GM23338 (cell line): ENCODE measurements around the gene SIRT7. TPM values are rescaled to one million over a fixed set of nuclear protein-coding genes. Genes with fewer than 3 reads are reported as not detected.

Experiments used
- ATAC-seq: fragments of 200-7000 bp; cut with Tn5 transposase; 3 replicates; pipeline ENCODE4 v1.9.1; 2020
- DNase-seq: peaks from one replicate; pipeline ENCODE4 v3.0.0-alpha.2; 2015; ENCODE audit warnings: low spot score
- H2AFZ ChIP-seq: fragments of 200-600 bp; sonication (generic); 2 replicates; pipeline ENCODE4 v1.8.0; 2016; ENCODE audit warnings: antibody characterized with exemption, mild to moderate bottlenecking, moderate library complexity
- H3F3A ChIP-seq: fragments of 200-600 bp; sonication (generic); replicated peaks from 2 replicates; pipeline ENCODE4 v1.8.0; 2017; ENCODE audit warnings: antibody characterized with exemption, mixed run types, low read depth
- H3K27ac ChIP-seq: fragments of 200-600 bp; sonication (generic); 2 replicates; pipeline ENCODE4 v1.6.1; 2016; ENCODE audit warnings: low read depth
- H3K27me3 ChIP-seq: fragments of 200-600 bp; sonication (generic); 2 replicates; pipeline ENCODE4 v1.8.0; 2016; ENCODE audit warnings: mild to moderate bottlenecking, mixed run types, moderate library complexity; ENCODE audit not compliant: insufficient read depth
- H3K36me3 ChIP-seq: fragments of 200-600 bp; sonication (generic); 2 replicates; pipeline ENCODE4 v1.8.0; 2016; ENCODE audit warnings: mild to moderate bottlenecking; ENCODE audit not compliant: insufficient read depth
- H3K4me1 ChIP-seq: fragments of 200-600 bp; sonication (generic); 2 replicates; pipeline ENCODE4 v1.8.0; 2016; ENCODE audit warnings: mild to moderate bottlenecking, moderate library complexity; ENCODE audit not compliant: insufficient read depth
- H3K4me2 ChIP-seq: fragments of 200-600 bp; sonication (generic); 2 replicates; pipeline ENCODE4 v1.7.1; 2017; ENCODE audit warnings: mixed run types
- H3K4me3 ChIP-seq: fragments of 200-600 bp; sonication (generic); 2 replicates; pipeline ENCODE4 v1.6.1; 2016; ENCODE audit warnings: mixed run types
- H3K79me2 ChIP-seq: fragments of 200-600 bp; sonication (generic); replicated peaks from 2 replicates; pipeline ENCODE4 v1.8.0; 2017; ENCODE audit warnings: mild to moderate bottlenecking; ENCODE audit not compliant: insufficient read depth
- H3K9me2 ChIP-seq: fragments of 200-600 bp; sonication (generic); 2 replicates; pipeline ENCODE4 v1.8.0; 2017; ENCODE audit not compliant: insufficient read depth
- H4K20me1 ChIP-seq: fragments of 200-600 bp; sonication (generic); replicated peaks from 2 replicates; pipeline ENCODE4 v1.8.0; 2017; ENCODE audit warnings: mild to moderate bottlenecking; ENCODE audit not compliant: insufficient read depth
- H3K27ac Mint-ChIP-seq: 2 replicates; pipeline ENCODE4 v1.8.0; 2020; ENCODE audit warnings: inconsistent platforms, mild to moderate bottlenecking, moderate library complexity, mixed read lengths
- H3K27me3 Mint-ChIP-seq: 3 replicates; pipeline ENCODE4 v1.8.0; 2022; ENCODE audit warnings: low read depth, mild to moderate bottlenecking, moderate library complexity, mixed read lengths, inconsistent platforms; ENCODE audit not compliant: insufficient read depth, poor library complexity
- H3K36me3 Mint-ChIP-seq: 3 replicates; pipeline ENCODE4 v1.8.0; 2021; ENCODE audit warnings: low read depth, mild to moderate bottlenecking, inconsistent platforms, moderate library complexity, mixed read lengths
- H3K4me1 Mint-ChIP-seq: 3 replicates; pipeline ENCODE4 v1.8.0; 2020; ENCODE audit warnings: mild to moderate bottlenecking, inconsistent platforms, mixed read lengths
- H3K4me3 Mint-ChIP-seq: 3 replicates; pipeline ENCODE4 v1.8.0; 2021; ENCODE audit warnings: moderate library complexity, mild to moderate bottlenecking, inconsistent platforms, mixed read lengths
- H3K9me3 Mint-ChIP-seq: 3 replicates; pipeline ENCODE4 v1.8.0; 2020; ENCODE audit warnings: moderate library complexity, mild to moderate bottlenecking, inconsistent platforms, mixed read lengths
- ETS1 ChIP-seq: IDR thresholded peaks from 2 replicates; pipeline ENCODE4 v1.6.1; 2016; ENCODE audit warnings: antibody characterized with exemption
- EZH2 ChIP-seq: fragments of 200-600 bp; sonication (generic); IDR thresholded peaks from one replicate; pipeline ENCODE4 v1.8.0; 2017; ENCODE audit warnings: antibody characterized with exemption, mild to moderate bottlenecking, low read depth; ENCODE audit not compliant: unreplicated experiment
- JUNB ChIP-seq: IDR thresholded peaks from one replicate; pipeline ENCODE4 v1.6.1; 2016; ENCODE audit warnings: antibody characterized with exemption; ENCODE audit not compliant: unreplicated experiment
- STAT1 ChIP-seq: IDR thresholded peaks from one replicate; pipeline ENCODE4 v1.6.1; 2016; ENCODE audit warnings: antibody characterized with exemption; ENCODE audit not compliant: unreplicated experiment
- ZNF114 ChIP-seq: fragments of 250-450 bp; sonication (Bioruptor Pico); IDR thresholded peaks from 2 replicates; pipeline ENCODE4 v1.5.0; 2020; ENCODE audit warnings: mild to moderate bottlenecking, moderate library complexity
- polyA plus RNA-seq: library from polyadenylated mRNA; unstranded; fragments of >200 nt; fragmentation: Nextera tagmentation; extraction: Ambion mirVana; gene quantifications from 2 replicates; pipeline ENCODE4 v1.2.1, GENCODE V29; 2016
- total RNA-seq: library from RNA; depleted of rRNA; stranded (reverse); fragments of >200 nt; shearing (Covaris generic); gene quantifications from 2 replicates; pipeline ENCODE4 v1.2.3, GENCODE V29; 2014
- TF ChIP-seq, protein P1 (sequence below), 2 experiments: fragments of 200-600 bp in 1 of 2; sonication (generic) in 1 of 2; conservative IDR thresholded peaks; 2 replicates each; pipeline versions ENCODE4 v1.5.1 to v1.6.1; 2016 to 2017; ENCODE audit warnings: antibody characterized with exemption in 2 of 2, low read depth in 2 of 2, mild to moderate bottlenecking in 2 of 2, moderate library complexity in 1 of 2

Gene SIRT7
- total and polyA plus RNA-seq, 2 experiments from 2014 or later = 16.3 to 20.8 TPM

DNA sequence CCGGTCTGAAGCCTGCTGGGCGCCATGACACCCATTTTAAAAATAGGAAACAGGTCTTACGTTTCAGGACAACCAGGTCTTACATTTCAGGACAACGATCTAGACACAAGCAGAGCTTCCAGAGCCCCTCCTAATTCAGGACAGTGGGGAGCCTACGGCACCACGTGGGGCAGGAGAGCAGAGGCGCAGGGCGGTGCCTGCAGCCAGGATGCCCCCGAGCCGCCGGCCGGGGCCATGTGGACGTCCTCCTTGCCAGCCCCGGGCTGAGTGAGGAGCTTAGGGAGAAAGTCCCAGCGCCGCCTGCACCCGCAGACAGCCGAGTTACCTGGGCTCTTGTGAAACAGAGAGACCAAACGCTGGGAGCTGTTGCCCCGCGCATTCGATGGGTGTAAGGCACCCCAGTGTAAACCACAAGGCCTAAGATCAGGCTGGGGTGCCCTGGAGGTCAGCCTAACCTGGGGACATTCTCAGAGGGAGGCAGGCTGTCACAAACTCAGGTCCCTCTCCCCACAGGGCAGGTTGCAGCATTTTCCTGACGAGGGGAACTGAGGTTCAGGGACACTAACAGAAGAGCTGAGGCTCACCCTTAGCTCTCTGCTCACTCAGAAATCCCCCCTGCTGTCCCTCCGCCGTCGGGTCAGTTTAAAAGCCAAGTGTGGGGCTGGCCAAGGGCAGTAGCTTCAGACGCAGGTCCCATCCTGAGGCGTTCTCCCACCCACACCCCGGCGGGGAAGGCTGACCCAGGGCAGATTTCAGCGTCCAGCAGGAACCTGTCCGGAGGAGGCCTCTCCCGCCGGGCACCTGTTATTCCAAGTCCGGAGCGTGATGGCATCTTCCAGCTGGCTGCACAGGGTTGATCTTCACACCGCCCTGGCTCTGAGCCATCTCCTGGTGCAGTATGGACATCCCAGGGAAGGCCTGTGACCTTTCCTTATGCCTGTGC, 44.8 kb upstream of the SIRT7 start:
- H3K79me2 ChIP-seq = no peaks in the 10 kb centered on the region
- DNase-seq (peak; percentile 39), ATAC-seq (no peak; the same call in 1 of the 3 replicates)
- H4K20me1 ChIP-seq = 0 out of 2 replicates have a peak, but pooled peaks cover 6% of the 10 kb centered on the region
- peak overlapping the region; percentile 32; the same call in 1 of the 2 replicates for H2AFZ ChIP-seq
- no peaks in the 10 kb centered on the region for H3K36me3 ChIP-seq
- Mint-ChIP-seq H3K4me1 (no peaks in the 10 kb centered on the region; the same call in 1 of the 3 replicates), H3K36me3 (no peaks in the 10 kb centered on the region; the same call in 2 of the 3 replicates), H3K9me3 (peaks cover 3% of the 10 kb centered on the region; the same call in 1 of the 3 replicates), H3K4me3 (peak overlapping the region; percentile 37; the same call in 2 of the 3 replicates), H3K27me3 (peaks cover 65% of the 10 kb centered on the region), H3K27ac (no peak overlapping the region)
- H3K4me2 ChIP-seq = peak overlapping the region; percentile 80; the same call in 1 of the 2 replicates
- H3K4me1 ChIP-seq = peaks cover 19% of the 10 kb centered on the region
- TF ChIP-seq EZH2 (peak; percentile 33), ZNF114 (CRISPR knock-in tag) (no peak)
- H3K9me2 ChIP-seq = no peaks in the 10 kb centered on the region
- H3K27ac ChIP-seq = no peak overlapping the region
- no peak overlapping the region for H3K4me3 ChIP-seq
- H3K27me3 ChIP-seq = peaks cover 94% of the 10 kb centered on the region
- H3F3A ChIP-seq = peaks cover 15% of the 10 kb centered on the region

DNA sequence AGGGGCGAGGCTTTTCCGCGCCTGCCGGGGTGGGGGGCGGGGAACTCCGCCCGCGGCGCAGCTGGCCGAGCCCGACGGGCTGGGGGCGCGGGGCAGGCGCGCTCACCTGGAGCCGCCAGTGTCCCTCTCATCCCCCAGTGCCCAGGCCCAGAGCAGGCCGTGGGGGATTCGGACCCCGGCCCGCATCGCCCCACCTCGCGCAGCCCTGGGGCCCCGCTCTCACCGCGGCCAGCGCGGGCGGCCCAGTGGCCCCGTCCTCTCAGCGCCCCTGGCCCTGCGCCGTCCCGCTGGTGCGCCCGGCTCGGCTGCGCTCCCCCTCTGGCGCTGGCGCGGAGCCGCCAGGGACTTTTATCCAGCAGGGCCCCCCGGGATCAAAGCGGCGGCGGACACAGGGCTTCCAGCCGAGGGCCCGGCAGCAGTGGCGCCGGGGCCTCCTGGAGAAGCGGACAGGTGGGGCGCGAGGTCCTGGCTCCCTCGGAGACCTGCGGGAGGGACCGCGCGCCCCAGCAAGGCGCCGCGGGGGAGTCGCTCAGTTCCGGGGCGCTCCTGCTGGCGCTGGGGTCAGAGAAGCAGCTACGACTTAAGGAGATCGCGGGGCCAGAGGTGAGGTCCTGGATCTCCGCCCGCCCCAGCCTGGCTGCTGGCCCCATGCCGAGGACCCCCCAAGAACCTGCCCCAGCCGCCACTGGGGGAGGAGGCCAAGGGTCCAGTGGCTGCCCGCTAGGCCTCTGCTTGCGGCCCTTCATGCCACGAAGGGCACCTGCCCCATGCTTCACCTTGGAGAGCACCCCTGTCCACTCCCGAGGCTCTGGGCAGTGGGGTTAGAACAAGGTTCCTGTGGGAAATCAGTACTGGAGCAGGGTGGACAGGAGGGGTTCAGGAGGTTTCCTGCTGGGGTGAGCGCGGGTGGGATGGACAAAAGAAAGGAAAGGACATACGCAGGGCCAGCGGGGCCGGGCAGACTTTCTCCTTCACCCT, 43.8 kb upstream of the SIRT7 start:
- no peaks in the 10 kb centered on the region for H3K79me2 ChIP-seq
- peak overlapping the region; percentile 80 for H3K4me2 ChIP-seq
- Mint-ChIP-seq H3K36me3 (no peaks in the 10 kb centered on the region; the same call in 2 of the 3 replicates), H3K27me3 (peaks cover 70% of the 10 kb centered on the region), H3K4me3 (peak overlapping the region; percentile 37; the same call in 2 of the 3 replicates), H3K4me1 (no peaks in the 10 kb centered on the region; the same call in 1 of the 3 replicates), H3K27ac (no peak overlapping the region), H3K9me3 (peaks cover 3% of the 10 kb centered on the region; the same call in 1 of the 3 replicates)
- no peaks in the 10 kb centered on the region for H3K9me2 ChIP-seq
- peak overlapping the region; percentile 56 for H3K4me3 ChIP-seq
- no peak overlapping the region for H3K27ac ChIP-seq
- TF ChIP-seq JUNB (no peak), STAT1 (no peak)
- H3F3A ChIP-seq = peaks cover 12% of the 10 kb centered on the region
- peak; percentile 41 for DNase-seq
- peaks cover 93% of the 10 kb centered on the region for H3K27me3 ChIP-seq
- 0 out of 2 replicates have a peak, but pooled peaks cover 6% of the 10 kb centered on the region for H4K20me1 ChIP-seq
- peaks cover 10% of the 10 kb centered on the region; the same call in 1 of the 2 replicates for H3K4me1 ChIP-seq
- H3K36me3 ChIP-seq = no peaks in the 10 kb centered on the region
- peak; percentile 5 for ATAC-seq
- H2AFZ ChIP-seq = peak overlapping the region; percentile 43; the same call in 1 of the 2 replicates

GRCh38 chr17:81961087-81961511, 43.1 kb upstream of the SIRT7 start, which contains the start of gene NOTUM:
Gene NOTUM (minus strand): TSS chr17:81961187. CDS start chr17:81960909, 278 bp downstream.
- peak; percentile 8; the same call in 2 of the 3 replicates for ATAC-seq
- no peak within 1 kb of the TSS for H3K27ac Mint-ChIP-seq
- TF ChIP-seq, protein P1, sequence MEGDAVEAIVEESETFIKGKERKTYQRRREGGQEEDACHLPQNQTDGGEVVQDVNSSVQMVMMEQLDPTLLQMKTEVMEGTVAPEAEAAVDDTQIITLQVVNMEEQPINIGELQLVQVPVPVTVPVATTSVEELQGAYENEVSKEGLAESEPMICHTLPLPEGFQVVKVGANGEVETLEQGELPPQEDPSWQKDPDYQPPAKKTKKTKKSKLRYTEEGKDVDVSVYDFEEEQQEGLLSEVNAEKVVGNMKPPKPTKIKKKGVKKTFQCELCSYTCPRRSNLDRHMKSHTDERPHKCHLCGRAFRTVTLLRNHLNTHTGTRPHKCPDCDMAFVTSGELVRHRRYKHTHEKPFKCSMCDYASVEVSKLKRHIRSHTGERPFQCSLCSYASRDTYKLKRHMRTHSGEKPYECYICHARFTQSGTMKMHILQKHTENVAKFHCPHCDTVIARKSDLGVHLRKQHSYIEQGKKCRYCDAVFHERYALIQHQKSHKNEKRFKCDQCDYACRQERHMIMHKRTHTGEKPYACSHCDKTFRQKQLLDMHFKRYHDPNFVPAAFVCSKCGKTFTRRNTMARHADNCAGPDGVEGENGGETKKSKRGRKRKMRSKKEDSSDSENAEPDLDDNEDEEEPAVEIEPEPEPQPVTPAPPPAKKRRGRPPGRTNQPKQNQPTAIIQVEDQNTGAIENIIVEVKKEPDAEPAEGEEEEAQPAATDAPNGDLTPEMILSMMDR (conservative IDR thresholded peaks at IDR 0.05; ENCODE audit: low read depth in 2 of 2) = peak in 1 of 2 experiments; percentile 30; a peak in 1 of 4 replicates
- no peak for TF ChIP-seq ETS1

More at GRCh38 chr17:81961087-81961511, 43.1 kb upstream of the SIRT7 start, which contains the start of gene NOTUM:
- H3K9me2 ChIP-seq = no peaks in the 10 kb centered on the region
- H3F3A ChIP-seq = peaks cover 12% of the 10 kb centered on the region
- H3K4me2 ChIP-seq = peak within 1 kb of the TSS; percentile 80
- H3K36me3 Mint-ChIP-seq = no peaks in the 10 kb centered on the region; the same call in 2 of the 3 replicates
- H2AFZ ChIP-seq = peak within 1 kb of the TSS; percentile 43; the same call in 1 of the 2 replicates
- H3K4me1 Mint-ChIP-seq = no peaks in the 10 kb centered on the region; the same call in 1 of the 3 replicates
- peak within 1 kb of the TSS; percentile 56 for H3K4me3 ChIP-seq
- H3K36me3 ChIP-seq = no peaks in the 10 kb centered on the region
- peaks cover 65% of the 10 kb centered on the region for H3K27me3 Mint-ChIP-seq
- peak; percentile 79 for DNase-seq
- peaks cover 5% of the 10 kb centered on the region; the same call in 1 of the 2 replicates for H3K4me1 ChIP-seq
- H4K20me1 ChIP-seq = 0 out of 2 replicates have a peak, but pooled peaks cover 6% of the 10 kb centered on the region
- no peaks in the 10 kb centered on the region for H3K79me2 ChIP-seq
- H3K9me3 Mint-ChIP-seq = peaks cover 3% of the 10 kb centered on the region; the same call in 1 of the 3 replicates
- peak within 1 kb of the TSS; percentile 44; the same call in 2 of the 3 replicates for H3K4me3 Mint-ChIP-seq
- H3K27ac ChIP-seq = no peak within 1 kb of the TSS
- peaks cover 89% of the 10 kb centered on the region for H3K27me3 ChIP-seq
